Fibroblast of skin of scalp (primary cell): ENCODE data around the gene CUX1.
"Not testable (repeated sequence)": the region's sequence is repeated elsewhere in the genome, so short reads cannot be mapped to it uniquely, and the experiment has no call there.

Experiments used
- DNase-seq: peaks from one replicate; pipeline ENCODE4 v3.0.0-alpha.2; 2013

CUX1 gene

DNA sequence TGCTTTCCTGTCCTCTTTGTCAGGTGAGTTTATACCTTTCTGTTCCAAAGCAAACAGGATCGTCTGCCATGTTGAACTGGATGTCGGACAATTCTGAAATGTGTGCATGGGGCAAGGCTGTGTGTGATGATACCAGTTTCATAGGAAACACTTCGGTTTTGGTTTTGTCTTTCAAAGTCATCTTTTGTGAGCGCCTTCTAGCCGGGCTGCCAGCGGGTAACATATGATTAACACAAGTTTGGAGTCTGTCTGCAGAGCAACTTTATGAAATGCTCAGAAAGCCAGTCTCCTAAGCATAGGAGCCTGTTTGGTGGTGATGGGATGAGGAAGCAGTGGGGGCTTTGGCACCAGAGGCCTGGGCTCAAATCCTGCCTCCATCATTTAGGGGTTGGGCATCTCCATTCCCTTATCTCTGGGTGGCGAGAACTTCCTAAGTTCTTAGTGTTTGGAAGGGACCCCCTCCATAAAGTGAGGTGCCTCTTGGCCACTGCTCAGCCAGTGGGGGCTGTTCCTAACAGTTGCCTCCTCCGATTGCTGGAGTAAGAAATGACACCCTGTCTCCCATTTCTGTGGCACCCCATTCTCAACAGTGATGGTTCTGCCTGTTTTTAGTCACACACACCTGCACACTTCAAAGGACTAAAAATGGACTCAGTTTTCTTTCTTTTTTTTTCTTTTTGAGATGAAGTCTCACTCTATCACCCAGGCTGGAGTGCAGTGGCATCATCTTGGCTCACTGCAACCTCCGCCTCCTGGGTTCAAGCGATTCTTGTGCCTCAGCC, 36.8 kb downstream of the CUX1 start:
- DNase-seq: no peak

DNA sequence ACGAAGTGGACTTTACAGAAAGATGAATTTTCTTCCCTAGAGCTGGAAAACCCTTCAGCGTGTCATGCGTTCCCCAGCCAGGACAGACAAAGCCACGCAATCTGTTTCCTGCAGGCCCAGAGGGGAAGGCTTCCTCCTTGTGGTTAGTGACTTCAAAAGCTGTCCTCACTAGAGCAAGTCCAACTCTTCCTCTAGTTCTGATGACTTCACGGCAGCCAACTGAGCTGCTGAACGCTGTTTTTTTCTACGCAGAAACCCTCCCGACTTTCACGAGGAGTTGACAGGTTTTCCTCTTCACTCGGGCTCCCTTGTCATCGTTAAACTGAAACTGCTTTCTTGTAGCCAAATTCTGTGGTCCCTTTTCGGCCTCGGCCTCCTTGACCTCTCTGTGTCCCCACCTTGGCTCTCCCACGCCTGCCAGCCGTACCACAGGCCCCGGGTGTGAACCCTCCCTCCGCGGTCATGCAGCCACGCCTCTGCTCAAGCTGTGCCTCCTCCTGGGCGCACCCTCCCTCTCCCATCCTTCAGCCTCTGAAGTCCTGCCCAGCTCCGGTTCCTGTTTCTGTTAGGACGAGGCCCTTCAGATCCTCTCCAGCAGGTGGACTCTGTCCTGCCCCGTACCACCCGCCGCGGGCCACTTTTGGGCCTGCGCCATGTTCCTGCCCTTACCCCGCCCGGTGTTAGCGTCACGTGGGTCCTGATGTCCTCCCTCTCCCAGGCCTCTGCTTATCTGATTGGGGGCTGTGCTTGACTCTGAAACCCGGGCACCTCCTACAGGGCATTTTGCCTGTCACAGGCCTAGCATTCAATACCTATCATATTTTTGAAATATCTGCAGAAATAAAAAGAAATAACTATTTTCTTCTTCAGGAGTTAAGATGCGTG, 39.3 kb downstream of the CUX1 start:
- peak; percentile 72 for DNase-seq

DNA sequence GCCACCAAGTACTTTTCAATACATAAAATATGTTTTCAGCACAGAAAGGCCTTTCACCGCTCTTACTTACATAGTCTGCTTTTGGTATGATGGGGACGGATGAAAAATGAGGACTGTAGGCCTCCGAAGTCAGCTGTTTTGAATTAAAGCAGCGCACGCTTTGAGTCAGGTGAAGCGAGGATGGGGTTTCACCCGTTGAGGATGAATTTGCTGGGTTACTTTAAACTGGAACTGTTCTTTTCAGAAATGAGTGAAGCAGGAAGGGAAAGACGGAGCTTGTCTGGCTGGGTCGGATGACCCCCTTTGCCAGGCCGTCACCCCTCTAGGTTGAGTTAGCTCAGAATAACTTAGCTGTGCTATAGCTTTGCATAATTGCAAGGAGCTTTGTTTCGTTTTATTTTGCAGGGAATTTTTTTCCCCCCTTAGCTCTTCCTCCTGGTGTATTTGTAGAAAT, 40.0 kb downstream of the CUX1 start:
- DNase-seq: no peak

DNA sequence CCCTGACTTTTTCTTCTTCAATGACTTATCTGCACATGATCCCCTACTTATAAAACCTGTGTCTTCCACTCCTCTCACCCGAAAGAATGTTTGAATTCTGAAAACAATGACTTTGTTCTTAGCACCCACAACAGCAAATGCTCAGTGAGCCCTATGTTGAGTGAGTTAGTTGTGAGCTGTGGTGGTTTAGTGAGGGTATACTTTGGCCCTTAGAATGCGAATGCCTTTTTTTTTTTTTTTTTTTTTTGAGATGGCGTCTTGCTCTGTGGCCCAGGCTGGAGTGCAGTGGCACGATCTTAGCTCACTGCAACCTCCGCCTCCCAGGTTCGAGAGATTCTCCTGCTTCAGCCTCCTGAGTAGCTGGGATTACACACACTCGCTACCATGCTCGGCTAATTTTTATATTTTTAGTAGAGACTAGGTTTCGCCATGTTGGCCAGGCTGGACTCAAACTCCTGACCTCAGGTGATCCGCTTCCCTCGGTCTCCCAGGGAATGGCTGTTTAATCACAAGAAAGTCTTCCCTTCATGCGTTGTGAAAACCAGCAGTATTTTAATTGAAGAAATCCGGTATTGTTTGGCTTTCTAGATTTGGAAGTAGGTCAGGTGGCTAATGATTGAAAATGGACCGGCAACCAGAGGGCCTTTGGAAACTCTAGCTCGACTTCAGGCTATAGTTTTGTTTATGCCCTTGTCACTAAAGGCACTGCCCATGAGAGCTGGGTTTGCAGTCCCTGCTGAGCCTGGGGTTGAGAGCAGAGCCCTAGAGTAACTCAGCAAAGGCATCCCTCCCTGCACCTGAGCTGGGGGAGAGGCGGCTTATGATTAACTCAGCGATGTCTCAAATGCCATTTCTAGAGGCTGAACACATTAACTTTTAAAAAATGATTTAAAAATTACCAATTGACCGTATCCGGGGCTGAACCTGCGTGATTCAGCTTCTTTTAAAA, 41.3 kb downstream of the CUX1 start:
- DNase-seq: no peak

DNA sequence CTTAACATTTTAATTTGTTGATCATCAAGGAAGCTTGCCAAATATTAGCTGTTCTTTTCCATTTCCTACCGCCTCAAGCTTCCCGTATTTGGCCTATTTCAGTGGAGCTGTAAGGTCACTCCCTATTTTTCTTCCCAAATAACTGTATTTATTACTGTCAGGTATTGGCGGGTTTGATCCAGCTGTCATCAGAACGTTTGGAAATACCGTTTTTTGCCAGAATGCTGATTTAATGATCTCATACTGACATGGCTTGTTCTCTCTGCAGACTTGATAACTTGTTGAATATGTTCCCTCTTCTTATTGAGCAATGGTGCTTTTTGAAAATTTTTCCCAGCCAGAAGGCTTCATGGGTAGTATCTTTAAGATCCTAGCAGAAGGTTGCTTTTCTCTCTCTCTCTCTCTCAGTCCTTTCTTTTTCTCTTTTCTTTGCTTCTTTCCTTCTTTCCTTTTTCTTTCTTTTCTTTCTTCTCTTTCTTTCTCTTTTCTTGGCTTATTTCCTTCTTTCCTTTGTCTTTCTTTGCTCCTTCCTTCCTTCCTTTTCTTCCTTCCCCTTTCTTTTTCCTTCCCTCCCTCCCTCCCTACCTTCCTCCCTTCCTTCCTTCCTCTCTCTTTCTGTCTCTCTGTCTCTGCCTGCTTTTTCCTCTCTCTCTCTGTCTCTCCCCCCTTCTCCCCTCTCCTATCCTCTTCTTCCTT, 42.1 kb downstream of the CUX1 start:
- no peak for DNase-seq

DNA sequence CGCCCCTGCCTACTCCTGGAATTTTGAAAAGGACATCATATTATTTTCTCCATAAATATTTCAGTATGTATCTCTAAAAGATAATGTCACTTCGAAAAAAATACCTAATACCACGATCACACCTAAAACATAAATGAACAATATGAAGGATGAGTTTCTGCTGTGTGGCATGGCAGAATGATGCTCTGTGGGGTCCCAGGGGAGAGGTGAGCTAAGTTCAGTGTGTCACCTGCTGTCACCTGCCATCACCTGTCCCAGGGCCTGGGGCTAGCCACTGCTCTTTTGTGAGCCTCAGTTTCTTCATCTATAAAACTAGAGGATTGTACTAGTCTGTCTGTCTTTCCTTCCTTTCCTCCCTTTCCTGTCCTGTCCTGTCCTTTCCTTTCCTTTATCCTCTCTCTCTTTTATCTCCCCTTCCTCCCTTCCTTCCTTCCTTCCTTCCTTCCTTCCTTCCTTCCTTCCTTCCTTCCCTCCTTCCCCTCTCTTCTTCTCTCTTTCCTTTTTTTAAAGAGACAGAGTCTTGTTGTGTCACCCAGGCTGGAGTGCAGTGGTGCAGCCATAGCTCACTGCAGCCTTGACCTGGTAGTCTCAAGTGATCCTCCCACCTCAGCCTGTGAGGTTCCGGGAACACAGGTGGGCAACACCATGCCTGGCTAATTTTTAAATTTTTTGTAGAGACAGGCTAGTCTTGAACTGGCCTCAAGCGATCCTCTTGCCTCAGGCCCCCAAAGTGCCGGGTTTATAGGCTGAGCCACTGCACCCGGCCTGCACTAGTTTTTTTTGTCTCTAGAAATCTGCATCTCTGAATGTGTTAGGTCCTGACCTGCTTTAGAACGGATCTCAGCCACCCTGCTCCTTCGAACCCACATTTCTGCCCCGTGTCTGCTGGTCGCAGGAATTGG, 43.1 kb downstream of the CUX1 start:
- no peak for DNase-seq

DNA sequence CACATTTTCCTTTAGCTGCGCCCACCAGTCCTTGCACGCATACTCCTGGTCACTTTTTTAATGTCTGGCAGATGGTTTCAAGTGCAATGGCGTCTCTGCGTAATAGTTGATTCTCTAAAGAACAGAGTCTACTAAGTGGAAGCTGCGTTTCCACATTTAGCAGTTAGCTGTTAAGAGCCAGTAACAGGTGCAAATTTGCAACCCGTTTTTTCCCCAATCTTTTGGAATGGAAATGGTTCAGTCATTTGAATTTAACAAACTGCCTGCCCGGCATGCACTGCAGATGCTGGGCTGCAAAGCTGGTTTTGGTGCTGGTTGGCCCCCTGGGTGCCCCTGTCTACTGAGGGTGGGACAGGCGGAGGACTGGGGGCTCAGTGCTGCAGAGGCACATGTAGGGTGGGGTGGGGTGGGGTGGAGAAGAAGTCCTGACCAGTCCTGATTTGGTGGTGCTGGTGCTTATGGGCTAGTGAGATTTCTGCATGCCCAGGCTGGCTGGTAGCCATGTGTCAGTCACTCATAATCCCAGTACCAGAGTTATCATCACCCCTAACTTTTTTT, 43.9 kb downstream of the CUX1 start:
- DNase-seq: no peak

DNA sequence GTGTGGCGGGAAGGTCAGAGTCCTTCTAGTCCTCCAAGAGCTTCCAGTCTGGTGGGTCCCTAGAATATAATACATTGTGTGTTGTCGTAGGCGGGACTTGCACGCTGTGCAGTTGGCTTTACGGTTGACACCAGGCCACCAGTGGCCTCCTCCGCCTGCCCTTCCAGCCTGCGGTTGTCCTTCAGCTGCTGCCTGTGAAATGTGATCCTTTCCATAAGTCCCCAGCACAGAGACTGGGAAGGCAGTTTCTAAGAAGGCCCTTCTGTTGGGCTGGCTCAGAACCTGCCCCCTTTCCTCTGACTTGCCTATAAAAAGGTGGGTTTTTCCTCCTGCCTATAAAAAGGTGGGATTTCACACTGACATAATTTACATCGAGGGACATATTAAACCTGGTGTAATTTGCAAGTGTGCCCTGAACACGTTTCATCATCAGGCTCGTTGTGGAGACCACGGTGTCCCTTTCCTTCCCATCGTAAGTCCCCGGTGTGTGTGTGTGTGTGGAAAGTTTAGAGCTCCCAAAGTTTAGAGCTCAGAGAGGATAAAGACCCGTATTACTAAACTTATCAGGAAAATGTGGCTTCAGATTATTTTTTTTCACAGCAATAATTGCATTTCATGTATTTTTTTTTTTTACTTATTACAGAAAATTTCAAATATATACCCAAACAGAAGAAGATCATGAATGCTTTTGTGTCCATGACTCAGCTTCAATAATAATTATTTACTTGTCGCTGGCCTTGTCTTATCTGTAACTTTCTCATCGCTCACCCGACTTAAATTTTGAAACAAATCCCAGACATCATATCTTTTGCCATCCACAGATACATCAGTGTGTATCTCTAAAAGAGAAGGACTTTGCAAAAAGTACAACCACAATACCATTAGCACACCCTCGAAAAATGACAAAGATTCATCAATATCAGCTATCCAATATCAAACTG, 45.1 kb downstream of the CUX1 start:
- DNase-seq: no peak

DNA sequence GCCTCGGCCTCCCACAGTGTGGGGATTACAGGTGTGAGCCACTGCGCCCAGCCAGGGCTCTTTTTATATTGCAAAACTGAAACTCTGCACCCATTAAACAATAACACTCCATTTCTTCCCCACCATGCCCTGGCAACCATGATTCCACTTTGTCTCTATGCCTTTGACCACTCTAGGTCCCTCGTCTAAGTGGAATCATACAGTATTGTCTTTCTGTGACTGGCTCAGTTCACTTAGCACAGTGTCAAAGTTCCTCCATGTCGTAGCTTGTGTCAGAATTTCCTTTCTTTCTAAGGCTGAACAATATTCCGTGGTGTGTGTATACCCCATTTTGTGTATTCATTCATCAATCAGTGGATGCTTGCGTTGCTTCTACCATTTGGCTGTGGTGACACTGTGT, 46.2 kb downstream of the CUX1 start:
- DNase-seq: no peak

DNA sequence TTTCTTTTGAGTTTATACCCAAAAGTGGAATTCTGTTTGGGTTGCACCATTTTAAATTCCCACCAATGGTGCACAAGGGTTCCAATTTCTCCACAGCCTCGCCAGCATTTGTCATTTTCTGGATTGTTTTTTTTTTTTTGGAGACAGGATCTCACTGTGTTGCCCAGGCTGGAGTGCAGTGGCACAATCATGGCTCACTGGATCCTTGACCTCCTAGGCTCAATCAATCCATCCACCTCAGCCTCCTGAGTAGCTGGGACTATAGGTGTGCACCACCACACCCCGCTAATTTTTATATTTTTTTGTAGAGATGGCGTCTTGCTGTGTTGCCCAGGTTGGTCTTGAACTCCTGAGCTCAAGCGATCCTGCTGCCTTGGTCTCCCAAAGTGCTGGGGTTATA, 46.6 kb downstream of the CUX1 start:
- DNase-seq: no peak

DNA sequence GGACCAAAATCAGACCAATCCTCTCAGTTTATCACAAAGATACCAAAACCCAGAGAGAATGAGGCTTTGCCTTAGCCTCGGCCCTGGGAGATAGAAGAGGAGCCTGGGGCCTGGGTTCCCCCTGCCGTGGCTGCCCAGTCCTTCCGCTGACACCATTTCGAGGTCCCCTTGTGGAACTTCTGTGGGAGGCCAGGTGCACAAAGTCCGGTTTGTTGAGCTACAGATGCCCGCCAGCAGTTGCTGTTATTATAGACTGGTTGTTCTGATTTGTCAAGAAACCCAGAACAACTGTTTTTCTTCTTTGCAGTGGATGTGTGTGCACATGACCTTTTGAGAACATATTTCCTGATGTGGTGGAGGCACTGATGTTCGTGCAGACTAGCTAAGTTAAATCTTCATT, 47.6 kb downstream of the CUX1 start:
- DNase-seq: no peak

DNA sequence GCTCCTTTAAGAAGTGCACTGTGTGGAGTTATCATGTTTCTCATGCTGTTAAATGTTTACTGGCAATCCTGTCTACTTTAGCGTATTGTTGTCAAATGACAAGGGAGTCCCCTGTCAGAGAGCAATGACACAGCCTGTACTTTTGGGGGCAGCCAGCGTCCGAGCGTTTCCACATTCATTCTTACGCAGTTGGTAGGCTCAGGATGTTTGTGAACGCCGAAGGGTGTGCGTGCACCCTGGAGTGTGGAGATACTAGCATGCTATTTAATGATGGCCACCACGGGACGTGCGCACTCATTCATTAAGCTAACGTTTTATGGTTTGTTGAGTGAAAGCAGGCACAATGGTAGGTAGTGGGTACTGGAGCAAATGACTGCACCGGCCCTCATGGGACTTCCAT, 48.0 kb downstream of the CUX1 start:
- DNase-seq: no peak

DNA sequence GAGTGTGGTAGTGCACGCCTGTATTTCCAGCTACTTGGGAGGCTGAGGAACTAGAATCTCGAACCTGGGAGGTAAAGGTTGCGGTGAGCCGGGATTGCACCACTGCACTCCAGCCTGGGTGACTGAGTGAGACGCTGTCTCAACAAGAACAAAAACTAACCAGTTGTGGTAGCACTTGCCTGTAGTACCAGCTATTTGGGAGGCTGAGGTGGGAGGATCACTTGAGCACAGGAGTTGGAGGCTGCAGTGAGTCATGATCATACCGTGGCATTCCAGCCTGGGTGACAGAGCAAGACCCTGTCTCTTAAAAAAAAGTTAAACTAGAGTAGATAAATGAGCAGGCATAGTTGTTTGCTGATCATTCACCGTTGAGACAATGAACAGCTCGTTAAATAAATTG, 48.9 kb downstream of the CUX1 start:
- DNase-seq: no peak

DNA sequence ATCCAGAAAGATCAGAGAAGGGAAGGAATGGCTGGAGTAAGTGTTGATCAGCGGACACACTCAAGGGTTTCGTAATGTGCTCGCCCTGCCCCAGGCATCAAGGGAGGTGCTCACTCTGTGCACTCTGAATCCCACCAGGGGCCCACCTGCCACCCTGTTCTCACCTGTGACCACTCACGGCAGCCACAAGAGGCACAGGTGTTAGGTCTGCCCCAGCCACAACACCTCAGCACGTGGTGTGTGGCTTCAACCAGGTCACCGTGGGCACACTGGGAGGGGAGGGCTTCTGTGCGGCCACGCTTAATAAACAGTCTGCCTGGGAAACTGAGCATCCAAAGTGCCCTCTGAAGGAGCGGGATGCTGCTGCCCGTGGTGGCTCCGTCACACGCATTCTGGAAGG, 49.8 kb downstream of the CUX1 start:
- no peak for DNase-seq

DNA sequence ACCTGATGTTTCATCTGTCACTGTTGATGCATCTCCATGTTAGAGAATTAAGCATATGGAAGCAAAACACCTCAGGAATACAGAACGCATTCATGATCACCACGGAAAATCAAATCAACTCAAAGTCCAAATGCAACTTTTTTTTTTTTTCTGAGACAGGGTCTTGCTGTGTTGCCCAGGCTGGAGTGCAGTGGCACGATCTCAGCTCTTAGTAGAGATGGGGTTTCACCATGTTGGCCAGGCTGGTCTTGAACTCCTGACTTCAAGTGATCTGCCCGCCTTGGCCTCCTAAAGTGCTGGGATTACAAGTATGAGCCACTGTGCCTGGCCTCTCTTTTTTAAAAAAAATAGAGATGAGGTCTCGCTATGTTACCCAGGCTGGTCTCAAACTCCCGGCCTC, 50.3 kb downstream of the CUX1 start:
- DNase-seq: not testable (repeated sequence)

DNA sequence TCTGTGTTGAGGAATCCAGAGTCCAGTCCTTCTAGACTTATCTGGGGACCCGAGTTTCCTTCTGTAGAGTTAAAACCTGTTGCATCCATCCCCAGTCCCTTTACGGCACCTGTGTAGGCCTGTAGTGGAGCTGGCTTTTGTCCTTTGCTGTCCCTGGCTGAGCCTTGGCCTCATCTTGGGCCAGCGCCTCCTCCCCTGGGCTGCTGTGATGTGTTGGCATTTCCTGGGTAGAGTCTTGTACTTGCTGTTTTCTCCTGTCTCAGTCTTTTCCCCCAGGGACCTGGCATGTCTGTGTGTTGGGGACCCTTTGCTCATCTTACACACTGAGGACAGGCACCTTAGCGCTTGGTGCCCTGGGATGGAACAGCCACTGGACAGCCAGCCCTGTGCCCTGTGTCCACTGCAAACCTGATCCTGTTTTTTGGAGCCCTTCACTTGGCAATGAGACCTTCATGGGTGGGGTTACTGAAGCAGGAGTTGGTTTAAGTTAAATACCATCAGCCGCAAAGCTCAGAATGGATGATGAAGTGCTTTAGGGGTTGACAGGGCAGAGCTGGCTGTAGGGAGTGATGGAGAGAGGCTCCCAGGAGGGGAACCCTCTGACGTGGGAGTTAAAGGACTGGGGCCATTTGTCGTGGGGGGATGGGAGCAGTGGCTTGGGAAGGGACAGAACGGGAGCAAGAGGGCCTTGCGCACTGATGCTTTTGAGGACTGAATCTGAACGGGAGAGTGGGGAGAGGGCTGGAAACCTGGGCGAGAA, 50.9 kb downstream of the CUX1 start:
- peak; percentile 39 for DNase-seq

DNA sequence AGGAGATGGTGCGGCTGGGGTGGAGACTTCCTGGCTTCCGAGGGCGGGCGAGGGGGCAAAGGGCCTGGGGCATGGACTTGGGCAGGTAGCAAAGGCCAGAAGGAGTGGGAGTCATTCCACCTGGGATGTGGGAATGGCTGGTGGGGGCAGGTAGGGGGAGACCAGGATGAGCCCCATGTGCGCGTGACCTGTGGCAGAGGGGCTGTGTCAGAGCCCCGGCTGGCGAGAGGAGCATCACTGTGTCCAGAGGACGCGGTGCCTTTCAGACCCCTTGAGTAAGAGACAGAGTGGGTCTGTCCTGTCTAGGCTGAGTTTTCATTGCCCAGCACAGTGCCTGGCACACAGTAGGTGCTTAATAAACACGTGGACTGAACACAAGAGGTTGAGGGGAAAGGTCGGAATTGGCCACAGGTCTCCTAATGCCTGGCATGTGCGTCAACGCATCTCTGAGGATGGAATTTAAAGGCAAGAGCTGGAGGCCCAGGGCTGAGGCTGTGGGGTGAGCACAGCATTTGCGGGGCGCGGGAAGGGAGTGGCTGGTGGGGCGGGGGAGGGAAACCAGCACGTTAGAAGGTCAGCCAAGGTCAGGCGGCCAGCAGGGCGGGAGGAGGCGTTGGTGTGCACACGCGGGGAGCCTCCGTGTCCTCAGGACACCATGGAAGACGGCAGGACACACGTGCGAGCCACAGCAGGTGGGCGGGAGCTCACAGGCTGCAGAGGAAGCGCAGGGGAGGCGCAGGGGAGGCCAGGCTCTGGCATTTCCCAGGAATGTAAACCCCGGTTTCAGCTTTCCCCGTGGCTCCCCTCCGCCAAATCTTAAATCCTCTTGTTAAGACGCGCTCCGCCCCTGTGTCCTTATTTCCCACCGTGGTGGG, 51.8 kb downstream of the CUX1 start:
- no peak for DNase-seq

DNA sequence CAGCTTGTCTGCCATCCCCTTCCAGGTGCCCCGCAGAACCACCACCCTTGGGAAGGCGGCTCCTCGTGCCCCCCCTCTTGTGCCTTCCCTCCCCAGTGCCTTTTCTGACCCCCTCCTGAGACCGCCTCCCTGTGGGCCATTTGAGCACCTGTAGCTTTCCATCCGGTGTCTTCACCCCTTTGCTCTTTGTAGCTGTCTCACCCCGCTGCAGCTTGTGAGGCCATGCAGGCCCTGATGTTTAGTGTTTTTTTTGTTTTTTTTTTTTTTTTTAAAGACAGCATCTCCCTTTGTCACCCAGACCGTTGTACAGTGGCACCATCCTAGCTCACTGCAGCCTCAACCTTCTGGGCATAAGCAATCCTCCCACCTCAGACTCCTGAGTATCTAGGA, 52.5 kb downstream of the CUX1 start:
- no peak for DNase-seq
